ENCODE data around the gene SCGB3A1.

The SCGB3A1 gene

GRCh38 chr5:180591311-180591887 is at the start of gene SCGB3A1:
SCGB3A1 (minus strand) TSS chr5:180591499; CDS start chr5:180591462, 37 bp downstream.
- no peak for ATAC-seq
- H3K4me3 Mint-ChIP-seq, result no peak within 1 kb of the TSS
- H3K9me3 Mint-ChIP-seq, result peaks cover 4% of the 10 kb centered on the region
- H3K27ac Mint-ChIP-seq, result no peak within 1 kb of the TSS
- H3K27me3 Mint-ChIP-seq, result peaks cover 43% of the 10 kb centered on the region
- H3K36me3 Mint-ChIP-seq, result no peaks in the 10 kb centered on the region
- peaks cover 5% of the 10 kb centered on the region for H3K4me1 Mint-ChIP-seq

GRCh38 chr5:180640611-180640860 is 49.2 kb upstream of the SCGB3A1 start:
- no peak overlapping the region for H3K4me3 Mint-ChIP-seq
- no peaks in the 10 kb centered on the region for H3K4me1 Mint-ChIP-seq
- peaks cover 4% of the 10 kb centered on the region for H3K9me3 Mint-ChIP-seq
- peaks cover 21% of the 10 kb centered on the region for H3K27me3 Mint-ChIP-seq
- ATAC-seq, result no peak
- H3K36me3 Mint-ChIP-seq, result no peaks in the 10 kb centered on the region
- H3K27ac Mint-ChIP-seq, result no peak overlapping the region

- H3K27ac Mint-ChIP-seq, result no peak overlapping the region
- no peaks in the 10 kb centered on the region for H3K4me1 Mint-ChIP-seq
- no peak overlapping the region for H3K4me3 Mint-ChIP-seq
- ATAC-seq, result no peak
- H3K9me3 Mint-ChIP-seq, result peaks cover 4% of the 10 kb centered on the region
- H3K36me3 Mint-ChIP-seq, result no peaks in the 10 kb centered on the region
- H3K27me3 Mint-ChIP-seq, result peaks cover 17% of the 10 kb centered on the region
Measured at GRCh38 chr5:180639741-180640610, 48.7 kb upstream of the SCGB3A1 start.

GRCh38 chr5:180639287-180639686 is 48.0 kb upstream of the SCGB3A1 start:
- Mint-ChIP-seq H3K4me3 (no peak overlapping the region), H3K9me3 (peaks cover 4% of the 10 kb centered on the region), H3K27me3 (peaks cover 11% of the 10 kb centered on the region), H3K4me1 (no peaks in the 10 kb centered on the region), H3K36me3 (no peaks in the 10 kb centered on the region), H3K27ac (no peak overlapping the region)
- ATAC-seq, result no peak

- ATAC-seq, result no peak
- H3K27me3 Mint-ChIP-seq, result peaks cover 12% of the 10 kb centered on the region
Measured at GRCh38 chr5:180637962-180638680, 46.8 kb upstream of the SCGB3A1 start.

GRCh38 chr5:180636403-180637075 is 45.2 kb upstream of the SCGB3A1 start:
- H3K27me3 Mint-ChIP-seq, result peaks cover 25% of the 10 kb centered on the region
- H3K4me3 Mint-ChIP-seq, result peak overlapping the region; percentile 10
- no peak for ATAC-seq
- peaks cover 8% of the 10 kb centered on the region for H3K4me1 Mint-ChIP-seq
- no peaks in the 10 kb centered on the region for H3K36me3 Mint-ChIP-seq
- H3K27ac Mint-ChIP-seq, result no peak overlapping the region
- H3K9me3 Mint-ChIP-seq, result peaks cover 4% of the 10 kb centered on the region

More at GRCh38 chr5:180637962-180638680, 46.8 kb upstream of the SCGB3A1 start:
- H3K4me3 Mint-ChIP-seq, result no peak overlapping the region
- no peaks in the 10 kb centered on the region for H3K36me3 Mint-ChIP-seq
- peaks cover 4% of the 10 kb centered on the region for H3K9me3 Mint-ChIP-seq
- no peaks in the 10 kb centered on the region for H3K4me1 Mint-ChIP-seq
- H3K27ac Mint-ChIP-seq, result no peak overlapping the region

- H3K4me3 Mint-ChIP-seq, result no peak overlapping the region
- no peak for ATAC-seq
- peaks cover 8% of the 10 kb centered on the region for H3K4me1 Mint-ChIP-seq
- no peaks in the 10 kb centered on the region for H3K36me3 Mint-ChIP-seq
- H3K27me3 Mint-ChIP-seq, result peaks cover 25% of the 10 kb centered on the region
- H3K9me3 Mint-ChIP-seq, result peaks cover 4% of the 10 kb centered on the region
- H3K27ac Mint-ChIP-seq, result no peak overlapping the region
Measured at GRCh38 chr5:180636016-180636402, 44.7 kb upstream of the SCGB3A1 start.

- no peak overlapping the region for H3K4me3 Mint-ChIP-seq
- peaks cover 14% of the 10 kb centered on the region for H3K27me3 Mint-ChIP-seq
- no peaks in the 10 kb centered on the region for H3K9me3 Mint-ChIP-seq
- no peaks in the 10 kb centered on the region for H3K36me3 Mint-ChIP-seq
- H3K27ac Mint-ChIP-seq, result no peak overlapping the region
- ATAC-seq, result no peak
- peaks cover 8% of the 10 kb centered on the region for H3K4me1 Mint-ChIP-seq
Measured at GRCh38 chr5:180633283-180634177, 42.2 kb upstream of the SCGB3A1 start.

- Mint-ChIP-seq H3K27ac (no peak overlapping the region), H3K4me1 (peaks cover 8% of the 10 kb centered on the region), H3K9me3 (no peaks in the 10 kb centered on the region), H3K4me3 (no peak overlapping the region), H3K27me3 (peaks cover 14% of the 10 kb centered on the region), H3K36me3 (no peaks in the 10 kb centered on the region)
- no peak for ATAC-seq
Measured at GRCh38 chr5:180632768-180633167, 41.5 kb upstream of the SCGB3A1 start.

- Mint-ChIP-seq H3K4me1 (peaks cover 8% of the 10 kb centered on the region), H3K9me3 (no peaks in the 10 kb centered on the region), H3K27ac (no peak overlapping the region), H3K27me3 (peaks cover 21% of the 10 kb centered on the region), H3K36me3 (no peaks in the 10 kb centered on the region), H3K4me3 (no peak overlapping the region)
- ATAC-seq, result no peak
Measured at GRCh38 chr5:180631549-180632383, 40.5 kb upstream of the SCGB3A1 start.

GRCh38 chr5:180630426-180630825 is 39.1 kb upstream of the SCGB3A1 start:
- Mint-ChIP-seq H3K27me3 (peaks cover 29% of the 10 kb centered on the region), H3K36me3 (no peaks in the 10 kb centered on the region), H3K9me3 (no peaks in the 10 kb centered on the region), H3K27ac (no peak overlapping the region), H3K4me1 (peaks cover 8% of the 10 kb centered on the region), H3K4me3 (no peak overlapping the region)
- ATAC-seq, result no peak

- Mint-ChIP-seq H3K4me1 (peaks cover 8% of the 10 kb centered on the region), H3K4me3 (no peak overlapping the region), H3K36me3 (no peaks in the 10 kb centered on the region), H3K9me3 (no peaks in the 10 kb centered on the region), H3K27ac (no peak overlapping the region), H3K27me3 (peaks cover 35% of the 10 kb centered on the region)
- ATAC-seq, result no peak
Measured at GRCh38 chr5:180629831-180630382, 38.6 kb upstream of the SCGB3A1 start.

GRCh38 chr5:180628827-180629750 is 37.8 kb upstream of the SCGB3A1 start:
- Mint-ChIP-seq H3K27ac (no peak overlapping the region), H3K4me1 (peaks cover 8% of the 10 kb centered on the region), H3K27me3 (peaks cover 41% of the 10 kb centered on the region), H3K4me3 (no peak overlapping the region), H3K36me3 (no peaks in the 10 kb centered on the region), H3K9me3 (no peaks in the 10 kb centered on the region)
- ATAC-seq, result no peak
